ENCODE measurements around the gene SUMF2.

GRCh38 chr7:56028942-56029630 lies 35.0 kb upstream of the SUMF2 start:
- TF ChIP-seq EZH2 (IDR thresholded peaks at IDR 0.05; ENCODE audit: insufficient read depth, poor library complexity, severe bottlenecking) (no peak), EZH2phosphoT487 (IDR thresholded peaks at IDR 0.05; ENCODE audit: insufficient read depth, low read depth) (no peak)
